ENCODE measurements around the gene PEX11G. TPM values are rescaled to one million over a fixed set of nuclear protein-coding genes. Genes with fewer than 3 reads are reported as not detected.

Gene PEX11G
- total and polyA plus RNA-seq, 8 donors: 3.9 to 8.8 (median 5.5) TPM; not detected in 3

DNA sequence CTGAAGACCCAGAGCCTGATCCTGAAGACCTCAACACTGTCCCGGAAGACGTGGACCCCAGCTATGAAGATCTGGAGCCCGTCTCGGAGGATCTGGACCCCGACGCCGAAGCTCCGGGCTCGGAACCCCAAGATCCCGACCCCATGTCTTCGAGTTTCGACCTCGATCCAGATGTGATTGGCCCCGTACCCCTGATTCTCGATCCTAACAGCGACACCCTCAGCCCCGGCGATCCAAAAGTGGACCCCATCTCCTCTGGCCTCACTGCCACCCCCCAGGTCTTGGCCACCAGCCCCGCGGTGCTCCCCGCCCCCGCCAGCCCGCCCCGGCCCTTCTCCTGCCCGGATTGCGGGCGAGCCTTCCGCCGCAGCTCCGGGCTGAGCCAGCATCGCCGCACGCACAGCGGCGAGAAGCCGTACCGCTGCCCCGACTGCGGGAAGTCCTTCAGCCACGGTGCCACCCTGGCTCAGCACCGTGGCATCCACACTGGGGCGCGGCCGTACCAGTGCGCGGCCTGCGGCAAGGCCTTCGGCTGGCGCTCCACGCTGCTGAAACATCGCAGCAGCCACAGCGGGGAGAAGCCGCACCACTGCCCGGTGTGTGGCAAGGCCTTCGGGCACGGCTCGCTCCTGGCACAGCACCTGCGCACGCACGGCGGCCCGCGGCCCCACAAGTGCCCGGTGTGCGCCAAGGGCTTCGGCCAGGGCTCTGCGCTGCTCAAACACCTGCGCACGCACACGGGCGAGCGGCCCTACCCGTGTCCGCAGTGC lies 30.7 kb upstream of the PEX11G start:
- no peak for DNase-seq
- Histone ChIP-seq H3K27me3 (peaks cover 0 to 6% (median 0%) of the 10 kb centered on the region in 3 donors), H3K27ac (no peak overlapping the region), H3K4me1 (peaks cover 29 to 64% (median 49%) of the 10 kb centered on the region in 4 donors), H3K36me3 (peaks cover 0 to 26% (median 21%) of the 10 kb centered on the region in 4 donors), H3K4me3 (no peak overlapping the region), H3K9me3 (no peaks in the 10 kb centered on the region)
- WGBS, 5 donors: 94 to 97% (median 97%) methylated on average over 39 to 74 of the region's 74 CpGs
- intact Hi-C loops (cut with DNase I; ENCODE audit: low total_unique reads): no loop called here
- TF ChIP-seq POLR2AphosphoS5 (IDR thresholded peaks at IDR 0.05) (no peak), POLR2A (IDR thresholded peaks at IDR 0.05) (no peak), EP300 (IDR thresholded peaks at IDR 0.05) (no peak)
- TF ChIP-seq, protein P1, sequence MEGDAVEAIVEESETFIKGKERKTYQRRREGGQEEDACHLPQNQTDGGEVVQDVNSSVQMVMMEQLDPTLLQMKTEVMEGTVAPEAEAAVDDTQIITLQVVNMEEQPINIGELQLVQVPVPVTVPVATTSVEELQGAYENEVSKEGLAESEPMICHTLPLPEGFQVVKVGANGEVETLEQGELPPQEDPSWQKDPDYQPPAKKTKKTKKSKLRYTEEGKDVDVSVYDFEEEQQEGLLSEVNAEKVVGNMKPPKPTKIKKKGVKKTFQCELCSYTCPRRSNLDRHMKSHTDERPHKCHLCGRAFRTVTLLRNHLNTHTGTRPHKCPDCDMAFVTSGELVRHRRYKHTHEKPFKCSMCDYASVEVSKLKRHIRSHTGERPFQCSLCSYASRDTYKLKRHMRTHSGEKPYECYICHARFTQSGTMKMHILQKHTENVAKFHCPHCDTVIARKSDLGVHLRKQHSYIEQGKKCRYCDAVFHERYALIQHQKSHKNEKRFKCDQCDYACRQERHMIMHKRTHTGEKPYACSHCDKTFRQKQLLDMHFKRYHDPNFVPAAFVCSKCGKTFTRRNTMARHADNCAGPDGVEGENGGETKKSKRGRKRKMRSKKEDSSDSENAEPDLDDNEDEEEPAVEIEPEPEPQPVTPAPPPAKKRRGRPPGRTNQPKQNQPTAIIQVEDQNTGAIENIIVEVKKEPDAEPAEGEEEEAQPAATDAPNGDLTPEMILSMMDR (IDR thresholded peaks at IDR 0.05): no peak

DNA sequence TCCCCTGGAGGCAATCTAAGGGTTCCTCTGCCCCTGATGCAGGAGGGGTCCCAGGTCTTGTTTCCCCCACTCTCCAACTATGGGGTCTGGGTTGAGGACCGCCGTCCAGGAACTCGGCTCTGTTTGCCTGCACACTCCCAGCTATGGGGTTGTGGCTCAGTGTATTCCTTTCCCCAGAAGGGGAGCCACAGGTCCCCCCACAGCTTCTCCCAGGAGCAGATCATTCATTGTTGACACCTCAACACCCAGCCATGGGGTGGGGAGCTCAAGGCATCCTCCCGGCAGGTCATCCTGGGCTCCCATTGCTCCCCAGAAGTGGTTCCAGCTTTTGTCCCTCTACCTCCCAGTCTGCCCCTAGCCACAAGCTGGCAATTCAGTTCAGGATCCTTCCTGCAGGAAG lies 28.0 kb upstream of the PEX11G start:
- Histone ChIP-seq H3K9me3 (no peaks in the 10 kb centered on the region), H3K4me1 (peaks cover 15 to 46% (median 29%) of the 10 kb centered on the region in 4 donors), H3K27me3 (peaks cover 0 to 6% (median 0%) of the 10 kb centered on the region in 3 donors), H3K36me3 (peaks cover 0 to 21% (median 18%) of the 10 kb centered on the region in 4 donors), H3K27ac (peak overlapping the region in 4 of 5 donors; percentile 83 to 94 (median 85)), H3K4me3 (peak overlapping the region; percentile 59 to 83 (median 74))
- TF ChIP-seq, protein P1 (IDR thresholded peaks at IDR 0.05): no peak
- TF ChIP-seq EP300 (IDR thresholded peaks at IDR 0.05): no peak
- no peak for TF ChIP-seq POLR2A (IDR thresholded peaks at IDR 0.05)
- TF ChIP-seq POLR2AphosphoS5 (IDR thresholded peaks at IDR 0.05): no peak
- 37 to 49% (median 43%) methylated on average over 2 to 4 of the region's 4 CpGs for WGBS, 5 donors
- peak in 1 of 2 donors; percentile 39 for DNase-seq
- intact Hi-C loops (cut with DNase I; ENCODE audit: low total_unique reads): no loop called here

- H3K4me1 ChIP-seq: peaks cover 12 to 42% (median 25%) of the 10 kb centered on the region in 4 donors
- intact Hi-C loops (cut with DNase I; ENCODE audit: low total_unique reads): no loop called here
- H3K4me3 ChIP-seq: peak overlapping the region; percentile 59 to 83 (median 74)
- 1 to 5% (median 3%) methylated on average over 6 to 28 of the region's 28 CpGs for WGBS, 5 donors
- peak in 1 of 2 donors; percentile 53 for DNase-seq
- peaks cover 0 to 6% (median 0%) of the 10 kb centered on the region in 3 donors for H3K27me3 ChIP-seq
- H3K36me3 ChIP-seq: peaks cover 0 to 21% (median 18%) of the 10 kb centered on the region in 4 donors
- peak overlapping the region; percentile 83 to 94 (median 85) for H3K27ac ChIP-seq
- H3K9me3 ChIP-seq: no peaks in the 10 kb centered on the region
- TF ChIP-seq EP300 (IDR thresholded peaks at IDR 0.05): no peak
- TF ChIP-seq, protein P1 (IDR thresholded peaks at IDR 0.05): no peak
- no peak for TF ChIP-seq POLR2AphosphoS5 (IDR thresholded peaks at IDR 0.05)
- TF ChIP-seq POLR2A (IDR thresholded peaks at IDR 0.05): no peak
Measured at GRCh38 chr19:7516333-7516732, 27.5 kb upstream of the PEX11G start.

DNA sequence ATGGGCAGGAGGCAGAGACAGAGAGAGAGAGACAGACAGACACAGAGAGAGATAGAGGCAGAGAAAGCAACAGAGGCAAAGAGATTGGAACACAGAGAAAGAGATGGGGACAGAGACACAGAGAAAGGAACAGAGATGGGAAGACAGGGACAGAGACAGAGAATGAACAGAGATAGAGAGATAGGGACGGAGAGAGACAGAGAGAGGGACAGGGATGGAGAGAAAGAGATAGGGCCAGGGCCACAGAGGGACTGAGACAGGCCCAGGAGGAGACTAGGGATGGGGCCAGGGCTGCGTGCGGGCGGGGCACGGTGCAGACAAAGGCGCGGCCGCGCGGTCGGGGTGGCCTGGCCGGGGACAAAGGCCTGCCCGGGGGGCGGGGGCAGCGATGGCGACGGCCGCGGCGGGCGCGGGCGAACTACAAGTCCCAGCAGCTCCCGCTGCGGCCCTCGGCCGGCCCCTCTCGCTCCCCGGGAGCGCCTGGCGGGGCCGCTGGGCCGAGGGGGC lies 26.9 kb upstream of the PEX11G start, which contains the start of gene ZNF358:
ZNF358 (plus strand) TSS at position 459 of the 507 bp plus-strand sequence. CDS start 3,140 bp downstream, outside the sequence.
- H3K27ac ChIP-seq: peak within 1 kb of the TSS; percentile 85 to 94 (median 87)
- intact Hi-C loops (cut with DNase I; ENCODE audit: low total_unique reads): no loop called here
- TF ChIP-seq, protein P1 (IDR thresholded peaks at IDR 0.05): no peak
- TF ChIP-seq POLR2A (IDR thresholded peaks at IDR 0.05): no peak
- no peak for TF ChIP-seq POLR2AphosphoS5 (IDR thresholded peaks at IDR 0.05)
- no peak for TF ChIP-seq EP300 (IDR thresholded peaks at IDR 0.05)
- H3K27me3 ChIP-seq: peaks cover 0 to 6% (median 0%) of the 10 kb centered on the region in 3 donors
- peak within 1 kb of the TSS; percentile 59 to 83 (median 74) for H3K4me3 ChIP-seq
- H3K4me1 ChIP-seq: peaks cover 12 to 42% (median 25%) of the 10 kb centered on the region in 4 donors
- no peaks in the 10 kb centered on the region for H3K9me3 ChIP-seq
- peaks cover 0 to 18% (median 17%) of the 10 kb centered on the region in 4 donors for H3K36me3 ChIP-seq
- whole genome bisulfite sequencing, 5 donors: 1 to 11% (median 2%) methylated on average over 2 to 29 of the region's 33 CpGs
- DNase-seq: peak; percentile 78 to 93
